ENCODE data around the gene MPO. TPM values are rescaled to one million over a fixed set of nuclear protein-coding genes. Genes with fewer than 3 reads are reported as not detected.

Gene MPO
- total and polyA plus RNA-seq, 10 of the 15 experiments (the other 5 are each of a cell fraction or from before 2014, with no cell fraction given), result 0.06 to 0.49 (median 0.14) TPM

GRCh38 chr17:58301504-58302150, 20.9 kb upstream of the MPO start:
- no TSS peak for BruUV-seq (replicated peaks)
- Histone ChIP-seq H3K27me3 (replicated peaks in 1 of 2; ENCODE audit: control insufficient read depth in 2 of 2, insufficient read depth in 2 of 2, low read length in 1 of 2) (no peaks in the 10 kb centered on the region; a peak in 1 of 4 replicates), H3K9ac (ENCODE audit: control insufficient read depth, insufficient read depth, low read length) (no peak overlapping the region), H3K4me3 (no peak overlapping the region), H3K79me2 (ENCODE audit: control insufficient read depth, insufficient read depth, low read length) (no peaks in the 10 kb centered on the region), H3K36me3 (ENCODE audit: control insufficient read depth in 2 of 2, insufficient read depth in 2 of 2, low read length in 1 of 2) (no peaks in the 10 kb centered on the region), H2AFZ (ENCODE audit: control insufficient read depth, low read depth, low read length) (no peak overlapping the region), H3K4me1 (ENCODE audit: control insufficient read depth, insufficient read depth, low read length) (no peaks in the 10 kb centered on the region), H3K4me2 (ENCODE audit: control insufficient read depth, insufficient read depth) (no peak overlapping the region), H3K9me3 (replicated peaks; ENCODE audit: control insufficient read depth, insufficient read depth, low read length) (no peaks in the 10 kb centered on the region), H3K27ac (ENCODE audit: control insufficient read depth, insufficient read depth) (no peak overlapping the region), H4K20me1 (ENCODE audit: control insufficient read depth, insufficient read depth) (no peaks in the 10 kb centered on the region)
- intact Hi-C loops (cut with micrococcal nuclease; ENCODE audit: unreplicated experiment), result no loop called here
- FAIRE-seq (no peak), DNase-seq (ENCODE audit: low read depth, low spot score) (no peak), ATAC-seq (no peak)
- TF ChIP-seq MEF2B (IDR thresholded peaks at IDR 0.05; ENCODE audit: partially characterized antibody, poor library complexity, severe bottlenecking), result no peak
- no peak for TF ChIP-seq IRF4 (IDR thresholded peaks at IDR 0.05; ENCODE audit: low read depth, low read length)
- no peak for TF ChIP-seq EZH2 (IDR thresholded peaks at IDR 0.05; ENCODE audit: borderline replicate concordance, control insufficient read depth, low read depth, low read length)
- TF ChIP-seq, protein P1, sequence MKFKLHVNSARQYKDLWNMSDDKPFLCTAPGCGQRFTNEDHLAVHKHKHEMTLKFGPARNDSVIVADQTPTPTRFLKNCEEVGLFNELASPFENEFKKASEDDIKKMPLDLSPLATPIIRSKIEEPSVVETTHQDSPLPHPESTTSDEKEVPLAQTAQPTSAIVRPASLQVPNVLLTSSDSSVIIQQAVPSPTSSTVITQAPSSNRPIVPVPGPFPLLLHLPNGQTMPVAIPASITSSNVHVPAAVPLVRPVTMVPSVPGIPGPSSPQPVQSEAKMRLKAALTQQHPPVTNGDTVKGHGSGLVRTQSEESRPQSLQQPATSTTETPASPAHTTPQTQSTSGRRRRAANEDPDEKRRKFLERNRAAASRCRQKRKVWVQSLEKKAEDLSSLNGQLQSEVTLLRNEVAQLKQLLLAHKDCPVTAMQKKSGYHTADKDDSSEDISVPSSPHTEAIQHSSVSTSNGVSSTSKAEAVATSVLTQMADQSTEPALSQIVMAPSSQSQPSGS (IDR thresholded peaks at IDR 0.05; ENCODE audit: low read length), result no peak
- no peak for TF ChIP-seq MAX (IDR thresholded peaks at IDR 0.05; ENCODE audit: low read depth, low read length)
- no peak for TF ChIP-seq RAD21 (IDR thresholded peaks at IDR 0.05; ENCODE audit: insufficient read depth, low read depth, low read length)
- TF ChIP-seq EED (IDR thresholded peaks at IDR 0.05; ENCODE audit: low read depth), result no peak
- no peak for TF ChIP-seq TARDBP (IDR thresholded peaks at IDR 0.05; ENCODE audit: borderline replicate concordance)
- TF ChIP-seq CBX5 (IDR thresholded peaks at IDR 0.05; ENCODE audit: low read depth), result no peak
- TF ChIP-seq, protein P2, sequence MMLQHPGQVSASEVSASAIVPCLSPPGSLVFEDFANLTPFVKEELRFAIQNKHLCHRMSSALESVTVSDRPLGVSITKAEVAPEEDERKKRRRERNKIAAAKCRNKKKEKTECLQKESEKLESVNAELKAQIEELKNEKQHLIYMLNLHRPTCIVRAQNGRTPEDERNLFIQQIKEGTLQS (IDR thresholded peaks at IDR 0.05; ENCODE audit: borderline replicate concordance, extremely low read depth, low read depth, low read length), result no peak
- no peak for TF ChIP-seq MTA2 (IDR thresholded peaks at IDR 0.05; ENCODE audit: low read depth)
- no peak for TF ChIP-seq CBFB (IDR thresholded peaks at IDR 0.05; ENCODE audit: low read depth)
- no peak for TF ChIP-seq NFXL1 (IDR thresholded peaks at IDR 0.05; ENCODE audit: borderline replicate concordance)
- TF ChIP-seq ZSCAN29 (IDR thresholded peaks at IDR 0.05), result no peak
- no peak for TF ChIP-seq SRF (IDR thresholded peaks at IDR 0.05; ENCODE audit: low read depth in 2 of 2, low read length in 2 of 2)
- no peak for TF ChIP-seq HCFC1 (IDR thresholded peaks at IDR 0.05; ENCODE audit: low read length)
- SMC1A ChIA-PET (ENCODE audit: uncharacterized antibody, unreplicated experiment), result interaction anchor here (0.9 to 1.9 kb wide), 4 partner anchors 13 to 116 kb away, joined by 4 to 6 read pairs (median 5); partner anchors contain the start of gene RNF43
- POLR2A ChIA-PET, result interaction anchor here (0.6 kb wide), 1 partner anchor 1314 kb away, joined by 6 read pairs; no protein-coding TSS in a partner anchor
- WGBS (ENCODE audit: insufficient coverage, insufficient replicate concordance, low lambda C conversion rate, missing lambda C conversion rate), result 70% methylated on average over 16 of the region's 16 CpGs
- CTCF ChIA-PET, result interaction anchor here (1.2 to 7.1 kb wide), 3 partner anchors 14 to 146 kb away, joined by 3 to 56 read pairs (median 4); no protein-coding TSS in a partner anchor
- RAD21 ChIA-PET (ENCODE audit: unreplicated experiment), result no interaction called here
- in situ Hi-C loops (cut with MboI), result no loop called here

Measured in GM12878 (cell line).